Activated T-cell treated with anti-CD3 and anti-CD28 coated beads, Interleukin-2, amount 50 U/mL, for 24 hours (primary cell): ENCODE measurements around the gene DPP10.

ENCODE experiments used
- DNase-seq: peaks from one replicate; pipeline ENCODE4 v3.0.0-alpha.2; 2020
- H3K27ac Mint-ChIP-seq: 2 replicates; pipeline ENCODE4 v1.8.0; 2020; ENCODE audit warnings: mild to moderate bottlenecking, mixed read lengths
- H3K27me3 Mint-ChIP-seq: 2 replicates; pipeline ENCODE4 v1.8.0; 2020; ENCODE audit warnings: mixed read lengths
- H3K36me3 Mint-ChIP-seq: 2 replicates; pipeline ENCODE4 v1.8.0; 2020; ENCODE audit warnings: low read depth, mixed read lengths
- H3K4me1 Mint-ChIP-seq: 2 replicates; pipeline ENCODE4 v1.8.0; 2020; ENCODE audit warnings: low read depth, mixed read lengths
- H3K4me3 Mint-ChIP-seq: 2 replicates; pipeline ENCODE4 v1.8.0; 2020; ENCODE audit warnings: mild to moderate bottlenecking, moderate library complexity, mixed read lengths
- H3K9me3 Mint-ChIP-seq: 2 replicates; pipeline ENCODE4 v1.8.0; 2020; ENCODE audit warnings: mixed read lengths

The DPP10 gene

GRCh38 chr2:114598329-114598728 lies 155.9 kb downstream of the DPP10 start:
- Mint-ChIP-seq H3K27me3 (no peaks in the 10 kb centered on the region), H3K36me3 (no peaks in the 10 kb centered on the region), H3K27ac (no peak overlapping the region), H3K4me3 (no peak overlapping the region), H3K4me1 (no peaks in the 10 kb centered on the region), H3K9me3 (no peaks in the 10 kb centered on the region)
- DNase-seq, result no peak

GRCh38 chr2:114609203-114609602 lies 166.8 kb downstream of the DPP10 start:
- DNase-seq, result no peak
- H3K4me3 Mint-ChIP-seq, result no peak overlapping the region
- no peaks in the 10 kb centered on the region for H3K9me3 Mint-ChIP-seq
- H3K4me1 Mint-ChIP-seq, result no peaks in the 10 kb centered on the region
- H3K36me3 Mint-ChIP-seq, result no peaks in the 10 kb centered on the region
- H3K27ac Mint-ChIP-seq, result no peak overlapping the region
- no peaks in the 10 kb centered on the region for H3K27me3 Mint-ChIP-seq

- H3K4me3 Mint-ChIP-seq, result no peak overlapping the region
- H3K27me3 Mint-ChIP-seq, result no peaks in the 10 kb centered on the region
- no peaks in the 10 kb centered on the region for H3K4me1 Mint-ChIP-seq
- no peak for DNase-seq
- no peak overlapping the region for H3K27ac Mint-ChIP-seq
- no peaks in the 10 kb centered on the region for H3K36me3 Mint-ChIP-seq
- no peaks in the 10 kb centered on the region for H3K9me3 Mint-ChIP-seq
Observed at GRCh38 chr2:114609801-114610200, 167.4 kb downstream of the DPP10 start.

- Mint-ChIP-seq H3K4me3 (no peak overlapping the region), H3K27ac (no peak overlapping the region), H3K27me3 (no peaks in the 10 kb centered on the region), H3K9me3 (no peaks in the 10 kb centered on the region), H3K36me3 (no peaks in the 10 kb centered on the region), H3K4me1 (no peaks in the 10 kb centered on the region)
- DNase-seq, result no peak
Observed at GRCh38 chr2:114610677-114611076, 168.2 kb downstream of the DPP10 start.

GRCh38 chr2:114614592-114614991 lies 172.2 kb downstream of the DPP10 start:
- no peaks in the 10 kb centered on the region for H3K36me3 Mint-ChIP-seq
- H3K27ac Mint-ChIP-seq, result no peak overlapping the region
- no peak overlapping the region for H3K4me3 Mint-ChIP-seq
- H3K4me1 Mint-ChIP-seq, result no peaks in the 10 kb centered on the region
- no peaks in the 10 kb centered on the region for H3K27me3 Mint-ChIP-seq
- no peak for DNase-seq
- H3K9me3 Mint-ChIP-seq, result no peaks in the 10 kb centered on the region

GRCh38 chr2:114628481-114628880 lies 186.0 kb downstream of the DPP10 start:
- Mint-ChIP-seq H3K27ac (no peak overlapping the region), H3K4me3 (no peak overlapping the region), H3K9me3 (peaks cover 2% of the 10 kb centered on the region), H3K27me3 (no peaks in the 10 kb centered on the region), H3K36me3 (no peaks in the 10 kb centered on the region), H3K4me1 (no peaks in the 10 kb centered on the region)
- no peak for DNase-seq

- Mint-ChIP-seq H3K4me3 (no peak overlapping the region), H3K27ac (no peak overlapping the region), H3K9me3 (peaks cover 2% of the 10 kb centered on the region), H3K27me3 (no peaks in the 10 kb centered on the region), H3K4me1 (no peaks in the 10 kb centered on the region), H3K36me3 (no peaks in the 10 kb centered on the region)
- DNase-seq, result no peak
Observed at GRCh38 chr2:114631146-114631545, 188.7 kb downstream of the DPP10 start.

GRCh38 chr2:114642166-114642770 lies 199.8 kb downstream of the DPP10 start:
- DNase-seq, result no peak
- no peaks in the 10 kb centered on the region for H3K4me1 Mint-ChIP-seq
- H3K9me3 Mint-ChIP-seq, result no peaks in the 10 kb centered on the region
- H3K4me3 Mint-ChIP-seq, result no peak overlapping the region
- no peaks in the 10 kb centered on the region for H3K27me3 Mint-ChIP-seq
- H3K36me3 Mint-ChIP-seq, result no peaks in the 10 kb centered on the region
- H3K27ac Mint-ChIP-seq, result no peak overlapping the region

- Mint-ChIP-seq H3K27me3 (no peaks in the 10 kb centered on the region), H3K4me1 (no peaks in the 10 kb centered on the region), H3K9me3 (no peaks in the 10 kb centered on the region), H3K4me3 (no peak overlapping the region), H3K27ac (no peak overlapping the region), H3K36me3 (no peaks in the 10 kb centered on the region)
- DNase-seq, result no peak
Observed at GRCh38 chr2:114642988-114643553, 200.6 kb downstream of the DPP10 start.

- H3K4me1 Mint-ChIP-seq, result peaks cover 3% of the 10 kb centered on the region
- no peak overlapping the region for H3K27ac Mint-ChIP-seq
- H3K27me3 Mint-ChIP-seq, result peaks cover 2% of the 10 kb centered on the region
- no peak overlapping the region for H3K4me3 Mint-ChIP-seq
- no peaks in the 10 kb centered on the region for H3K9me3 Mint-ChIP-seq
- DNase-seq, result no peak
- no peaks in the 10 kb centered on the region for H3K36me3 Mint-ChIP-seq
Observed at GRCh38 chr2:114651933-114652332, 209.5 kb downstream of the DPP10 start.

GRCh38 chr2:114659880-114660279 lies 217.4 kb downstream of the DPP10 start:
- no peak for DNase-seq
- H3K36me3 Mint-ChIP-seq, result no peaks in the 10 kb centered on the region

GRCh38 chr2:114661971-114662939 lies 219.8 kb downstream of the DPP10 start:
- peaks cover 25% of the 10 kb centered on the region for H3K27me3 Mint-ChIP-seq
- H3K27ac Mint-ChIP-seq, result no peak overlapping the region
- H3K36me3 Mint-ChIP-seq, result no peaks in the 10 kb centered on the region
- H3K9me3 Mint-ChIP-seq, result no peaks in the 10 kb centered on the region
- DNase-seq, result peak; percentile 42
- peaks cover 16% of the 10 kb centered on the region for H3K4me1 Mint-ChIP-seq
- peak overlapping the region; percentile 72 for H3K4me3 Mint-ChIP-seq

More at GRCh38 chr2:114659880-114660279, 217.4 kb downstream of the DPP10 start:
- Mint-ChIP-seq H3K4me3 (no peak overlapping the region), H3K4me1 (peaks cover 16% of the 10 kb centered on the region), H3K27me3 (peaks cover 28% of the 10 kb centered on the region), H3K27ac (no peak overlapping the region), H3K9me3 (no peaks in the 10 kb centered on the region)

GRCh38 chr2:114668415-114668814 lies 226.0 kb downstream of the DPP10 start:
- no peaks in the 10 kb centered on the region for H3K36me3 Mint-ChIP-seq
- no peak for DNase-seq
- no peaks in the 10 kb centered on the region for H3K4me1 Mint-ChIP-seq
- no peak overlapping the region for H3K4me3 Mint-ChIP-seq
- H3K27me3 Mint-ChIP-seq, result no peaks in the 10 kb centered on the region
- H3K27ac Mint-ChIP-seq, result no peak overlapping the region
- H3K9me3 Mint-ChIP-seq, result peaks cover 5% of the 10 kb centered on the region

- H3K4me3 Mint-ChIP-seq, result no peak overlapping the region
- no peaks in the 10 kb centered on the region for H3K9me3 Mint-ChIP-seq
- H3K27me3 Mint-ChIP-seq, result peaks cover 6% of the 10 kb centered on the region
- H3K27ac Mint-ChIP-seq, result no peak overlapping the region
- peaks cover 8% of the 10 kb centered on the region for H3K4me1 Mint-ChIP-seq
- no peak for DNase-seq
- no peaks in the 10 kb centered on the region for H3K36me3 Mint-ChIP-seq
Observed at GRCh38 chr2:114683251-114683650, 240.8 kb downstream of the DPP10 start.

GRCh38 chr2:114684403-114684802 lies 242.0 kb downstream of the DPP10 start:
- no peaks in the 10 kb centered on the region for H3K36me3 Mint-ChIP-seq
- no peak for DNase-seq
- peak overlapping the region; percentile 9 for H3K27ac Mint-ChIP-seq
- H3K9me3 Mint-ChIP-seq, result no peaks in the 10 kb centered on the region
- H3K4me3 Mint-ChIP-seq, result no peak overlapping the region
- peaks cover 9% of the 10 kb centered on the region for H3K4me1 Mint-ChIP-seq
- peaks cover 6% of the 10 kb centered on the region for H3K27me3 Mint-ChIP-seq
